GM10266 (cell line): ENCODE measurements around the gene MCRIP2.
A peak's percentile ranks its signal among the peaks of the same experiment; 100 is the strongest.

Experiments used
- DNase-seq: peaks from one replicate; pipeline ENCODE4 v3.0.0; 2012; ENCODE audit errors: extremely low spot score
- CTCF ChIP-seq: IDR thresholded peaks from 2 replicates; pipeline ENCODE4 v1.5.1; 2012; ENCODE audit warnings: mild to moderate bottlenecking, low read depth; ENCODE audit not compliant: control insufficient read depth, insufficient read depth; ENCODE audit errors: missing control alignments

Gene MCRIP2

DNA sequence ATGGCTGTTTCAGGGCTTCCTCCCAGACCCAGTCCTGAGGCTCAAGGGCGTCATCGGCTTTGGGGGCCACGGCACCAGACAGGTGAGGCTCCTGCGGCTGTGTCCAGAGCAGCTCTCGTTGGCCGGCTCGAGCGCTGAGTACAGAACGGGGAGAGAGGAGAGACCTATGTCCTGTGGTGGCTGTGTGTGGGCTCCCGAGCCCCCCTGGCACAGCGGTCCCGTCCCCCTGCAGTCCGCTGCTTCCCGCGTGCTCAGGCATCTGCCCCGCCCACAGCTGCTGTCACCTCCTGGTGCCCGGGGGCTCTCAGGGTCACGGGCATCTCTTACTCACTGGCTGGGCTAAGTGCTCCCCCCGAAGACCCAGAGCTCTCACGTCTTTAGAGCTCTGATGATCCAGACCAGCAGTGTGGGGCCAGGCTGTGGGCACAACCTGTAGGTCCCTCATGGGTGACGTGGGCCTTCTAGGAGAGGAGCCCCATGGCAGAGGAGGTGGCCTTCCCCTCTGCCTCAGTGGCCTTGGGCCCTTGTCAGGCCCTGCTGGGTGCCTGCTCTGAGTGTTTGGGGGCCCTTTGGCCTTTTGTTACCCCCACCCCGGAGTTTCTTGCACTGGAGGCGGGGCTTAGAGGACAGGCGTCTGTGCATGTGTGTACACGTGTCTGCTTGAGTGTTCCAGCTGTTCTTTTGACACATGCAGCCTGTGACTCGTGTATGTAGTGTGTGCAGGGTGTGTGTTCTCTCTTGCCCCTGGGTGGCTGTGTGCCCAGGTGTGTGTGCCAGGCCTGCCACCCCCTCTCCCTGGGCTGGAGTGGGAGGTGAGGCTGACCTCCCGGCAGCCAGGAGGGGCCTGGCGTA lies 11.1 kb downstream of the MCRIP2 start:
- TF ChIP-seq CTCF, result no peak
- DNase-seq, result no peak

- DNase-seq, result no peak
- no peak for TF ChIP-seq CTCF
These were observed 12.4 kb downstream of the MCRIP2 start for GRCh38 chr16:654034-654433.

GRCh38 chr16:657487-657886 lies 15.9 kb downstream of the MCRIP2 start:
- no peak for DNase-seq
- no peak for TF ChIP-seq CTCF

- DNase-seq, result no peak
- TF ChIP-seq CTCF, result no peak
These were observed 17.3 kb downstream of the MCRIP2 start for GRCh38 chr16:658679-659571.

DNA sequence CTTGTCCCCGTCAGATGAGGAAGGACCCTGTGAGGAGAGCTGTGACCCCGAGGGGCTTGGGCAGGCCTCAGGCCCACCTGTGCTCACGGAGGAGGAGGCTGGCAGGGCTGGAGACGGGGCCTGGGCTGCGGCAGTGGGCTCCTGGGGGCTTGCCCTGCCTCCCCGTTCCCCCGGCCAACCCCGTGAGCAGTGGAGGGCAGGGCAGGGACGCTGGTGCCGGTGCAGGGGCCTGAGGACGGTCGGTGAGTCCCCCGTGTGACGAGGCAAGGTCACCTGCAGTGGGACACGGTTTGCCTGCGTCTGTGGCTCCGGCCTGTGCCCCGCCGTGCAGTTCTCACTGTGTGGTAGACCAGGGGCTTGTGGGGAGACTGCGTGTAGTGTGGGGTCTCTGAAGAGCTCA lies 18.0 kb downstream of the MCRIP2 start:
- TF ChIP-seq CTCF, result no peak
- no peak for DNase-seq

- no peak for DNase-seq
- TF ChIP-seq CTCF, result no peak
These were observed 18.5 kb downstream of the MCRIP2 start for GRCh38 chr16:660132-660458.

DNA sequence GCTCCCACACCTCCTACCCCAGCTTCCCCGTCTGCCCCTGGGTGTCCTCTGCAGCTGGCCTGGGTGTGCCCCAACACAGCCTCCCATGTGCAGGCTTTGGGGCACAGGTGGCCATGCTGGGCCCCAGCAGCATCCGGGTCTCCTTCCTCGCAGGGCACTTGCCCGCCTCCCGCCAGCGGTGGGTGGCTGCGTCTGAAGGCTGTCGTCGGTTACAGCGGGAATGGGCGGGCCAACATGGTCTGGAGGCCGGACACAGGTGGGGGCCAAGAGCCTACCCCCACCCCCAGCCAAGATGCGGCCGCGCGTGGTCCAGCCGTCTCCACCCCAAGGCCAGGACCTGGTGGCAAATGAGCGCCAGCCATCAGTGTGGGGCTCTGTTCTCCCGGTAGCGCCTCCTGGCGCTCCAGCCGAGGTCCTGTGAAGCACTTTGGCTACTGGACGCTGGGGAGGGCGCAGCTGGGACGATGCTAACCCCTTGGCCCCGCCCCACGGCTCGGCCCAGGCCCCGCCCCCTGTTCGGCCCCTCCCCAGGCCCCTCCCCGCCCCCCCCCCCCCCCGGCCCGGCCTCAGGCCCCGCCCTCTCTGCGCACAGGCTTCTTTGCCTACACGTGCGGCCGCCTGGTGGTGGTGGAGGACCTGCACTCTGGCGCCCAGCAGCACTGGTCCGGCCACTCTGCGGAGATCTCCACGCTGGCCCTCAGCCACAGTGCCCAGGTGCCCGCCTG lies 19.0 kb downstream of the MCRIP2 start:
- peak; percentile 60 for TF ChIP-seq CTCF
- DNase-seq, result peak; percentile 99
